PC-3 (cell line): ENCODE data around the gene CTNND2. TPM values are rescaled to one million over a fixed set of nuclear protein-coding genes. Genes with fewer than 3 reads are reported as not detected.
A peak's percentile ranks its signal among the peaks of the same experiment; 100 is the strongest.

Experiments used
- ATAC-seq: fragments of 200-7000 bp; cut with Tn5 transposase; 2 replicates; pipeline ENCODE4 v1.9.1; 2020; ENCODE audit warnings: mild to moderate bottlenecking, moderate library complexity
- BruUV-seq: library from RNA; stranded (reverse); fragments of 400-500 nt; replicated peaks from 2 replicates; lab custom pipeline; 2021; lab: Mats Ljungman, UMichigan
- CTCF ChIA-PET: fragments of 300-600 bp; sonication (Branson Sonifier 250); formaldehyde crosslinking; loops from one replicate; lab custom pipeline; 2022; ENCODE audit warnings: antibody characterized with exemption; lab: Charles Lee
- POLR2A ChIA-PET: fragments of 300-600 bp; sonication (Branson Sonifier 250); formaldehyde crosslinking; loops from one replicate; lab custom pipeline; 2022; ENCODE audit warnings: antibody characterized with exemption; ENCODE audit not compliant: unreplicated experiment; lab: Charles Lee
- DNase-seq: peaks from one replicate; pipeline ENCODE4 v3.0.0-alpha.2; 2015
- H2AFZ ChIP-seq: fragments of 300-600 bp; sonication (generic); 2 replicates; pipeline ENCODE4 v1.6.0; 2016; ENCODE audit warnings: antibody characterized with exemption, low read length
- H3F3A ChIP-seq: fragments of 300-600 bp; sonication (generic); one replicate; pipeline ENCODE4 v1.6.0; 2017; ENCODE audit warnings: antibody characterized with exemption, low read length, control low read depth, mild to moderate bottlenecking; ENCODE audit not compliant: unreplicated experiment
- H3K27ac ChIP-seq: fragments of 300-600 bp; sonication (generic); 2 replicates; pipeline ENCODE4 v1.5.1; 2016; ENCODE audit warnings: mild to moderate bottlenecking, low read length
- H3K27me3 ChIP-seq: fragments of 300-600 bp; sonication (generic); 2 replicates; pipeline ENCODE4 v1.6.1; 2016; ENCODE audit warnings: low read length, mixed read lengths
- H3K36me3 ChIP-seq: fragments of 300-600 bp; sonication (generic); 2 replicates; pipeline ENCODE4 v1.6.1; 2016; ENCODE audit warnings: low read depth, mixed run types, low read length, mixed read lengths
- H3K4me1 ChIP-seq: fragments of 300-600 bp; sonication (generic); 2 replicates; pipeline ENCODE4 v1.5.1; 2016; ENCODE audit warnings: low read length; ENCODE audit not compliant: insufficient read depth
- H3K4me2 ChIP-seq: fragments of 300-600 bp; sonication (generic); 2 replicates; pipeline ENCODE4 v1.6.0; 2016; ENCODE audit warnings: low read length
- H3K4me3 ChIP-seq: fragments of 300-600 bp; sonication (generic); 2 replicates; pipeline ENCODE4 v1.5.1; 2016; ENCODE audit warnings: mild to moderate bottlenecking, low read length, mixed read lengths
- H3K79me2 ChIP-seq: fragments of 300-600 bp; sonication (generic); 2 replicates; pipeline ENCODE4 v1.6.1; 2017; ENCODE audit warnings: low read length, mixed read lengths
- H3K9ac ChIP-seq: fragments of 300-600 bp; sonication (generic); 2 replicates; pipeline ENCODE4 v1.6.0; 2016; ENCODE audit warnings: mild to moderate bottlenecking, low read length
- H3K9me2 ChIP-seq: fragments of 300-600 bp; sonication (generic); replicated peaks from 2 replicates; pipeline ENCODE4 v1.6.1; 2016; ENCODE audit warnings: mixed run types, low read length, mixed read lengths
- H3K9me3 ChIP-seq: fragments of 300-600 bp; sonication (generic); 2 replicates; pipeline ENCODE4 v1.6.1; 2016; ENCODE audit warnings: low read length, mixed read lengths
- H4K20me1 ChIP-seq: fragments of 300-600 bp; sonication (generic); 2 replicates; pipeline ENCODE4 v1.6.1; 2016; ENCODE audit warnings: low read length, mixed read lengths
- EZH2 ChIP-seq: fragments of 300-600 bp; sonication (generic); IDR thresholded peaks from one replicate; pipeline ENCODE4 v1.6.1; 2017; ENCODE audit warnings: antibody characterized with exemption, mild to moderate bottlenecking, low read length; ENCODE audit not compliant: unreplicated experiment
- EZH2phosphoT487 ChIP-seq: fragments of 300-600 bp; sonication (generic); IDR thresholded peaks from 2 replicates; pipeline ENCODE4 v1.6.1; 2018; ENCODE audit warnings: mild to moderate bottlenecking, antibody characterized with exemption, low read length, borderline replicate concordance
- intact Hi-C: fragments of 100-400 bp; cut with micrococcal nuclease; formaldehyde crosslinking; loops from 2 replicates; pipeline ENCODE4 v1.9.0; 2023
- total RNA-seq: library from RNA; depleted of rRNA; stranded (reverse); fragments of >200 nt; gene quantifications from 2 replicates; pipeline ENCODE4 v1.2.3, GENCODE V29; 2014
- TF ChIP-seq, protein P1 (sequence below): fragments of 300-600 bp; sonication (generic); conservative IDR thresholded peaks from 2 replicates; pipeline ENCODE4 v1.5.1; 2017; ENCODE audit warnings: antibody characterized with exemption, low read depth, mild to moderate bottlenecking, low read length

CTNND2 gene
- total RNA-seq, 1 experiment from 2014 or later, result 1.8 TPM

DNA sequence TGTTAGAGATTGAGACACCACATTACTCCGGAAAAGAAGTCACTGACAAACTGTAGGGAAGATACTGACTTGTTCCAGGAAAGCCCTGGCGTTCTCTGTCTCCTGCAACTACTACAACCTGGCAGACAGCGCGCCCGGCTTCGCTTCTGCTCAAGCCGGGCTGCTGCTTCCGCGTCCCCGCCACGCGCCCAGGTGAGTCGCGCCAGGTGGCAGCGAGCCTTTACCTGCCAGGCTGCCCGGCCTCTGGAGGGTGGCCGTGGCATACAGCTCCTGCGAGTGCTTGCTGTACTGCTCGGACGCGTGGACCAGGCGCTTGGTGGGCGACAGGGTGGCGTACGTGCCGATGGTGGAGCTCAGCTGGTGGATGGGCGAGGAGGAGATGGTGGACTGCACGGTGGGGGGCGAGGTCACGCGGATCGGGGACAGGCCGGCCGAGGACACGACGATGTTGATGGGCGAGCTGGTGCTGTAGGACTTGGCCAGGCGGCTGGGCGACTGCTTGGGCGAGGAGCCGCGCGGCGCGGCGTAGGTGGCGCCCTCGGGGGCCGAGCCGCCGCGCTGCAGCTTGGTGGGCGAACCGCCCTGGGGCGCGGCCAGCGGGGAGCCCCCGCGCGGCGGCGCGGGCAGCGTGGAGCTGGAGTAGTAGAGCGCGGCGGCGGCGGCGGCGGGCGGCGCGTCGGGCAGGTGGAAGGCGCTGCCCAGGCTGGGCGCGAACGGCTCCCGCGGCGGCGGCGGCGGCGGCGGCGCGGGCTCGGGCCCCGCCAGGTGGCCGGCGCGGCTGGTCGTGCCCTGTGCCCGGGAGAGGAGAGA is 519.6 kb downstream of the CTNND2 start:
- ATAC-seq (peak; percentile 68), DNase-seq (peak; percentile 46)
- H3K4me2 ChIP-seq, result peak overlapping the region; percentile 93
- intact Hi-C loops, result loop anchor here (10.0 kb wide), 1 partner anchor 90 kb away; no protein-coding TSS in a partner anchor
- no peaks in the 10 kb centered on the region for H3K36me3 ChIP-seq
- peaks cover 13% of the 10 kb centered on the region for H3K4me1 ChIP-seq
- H3K79me2 ChIP-seq, result no peaks in the 10 kb centered on the region
- no peaks in the 10 kb centered on the region for H3K9me3 ChIP-seq
- BruUV-seq, result no TSS peak
- TF ChIP-seq EZH2 (peak; percentile 85), EZH2phosphoT487 (peak; percentile 69; the same call in 1 of the 2 replicates)
- TF ChIP-seq, protein P1, sequence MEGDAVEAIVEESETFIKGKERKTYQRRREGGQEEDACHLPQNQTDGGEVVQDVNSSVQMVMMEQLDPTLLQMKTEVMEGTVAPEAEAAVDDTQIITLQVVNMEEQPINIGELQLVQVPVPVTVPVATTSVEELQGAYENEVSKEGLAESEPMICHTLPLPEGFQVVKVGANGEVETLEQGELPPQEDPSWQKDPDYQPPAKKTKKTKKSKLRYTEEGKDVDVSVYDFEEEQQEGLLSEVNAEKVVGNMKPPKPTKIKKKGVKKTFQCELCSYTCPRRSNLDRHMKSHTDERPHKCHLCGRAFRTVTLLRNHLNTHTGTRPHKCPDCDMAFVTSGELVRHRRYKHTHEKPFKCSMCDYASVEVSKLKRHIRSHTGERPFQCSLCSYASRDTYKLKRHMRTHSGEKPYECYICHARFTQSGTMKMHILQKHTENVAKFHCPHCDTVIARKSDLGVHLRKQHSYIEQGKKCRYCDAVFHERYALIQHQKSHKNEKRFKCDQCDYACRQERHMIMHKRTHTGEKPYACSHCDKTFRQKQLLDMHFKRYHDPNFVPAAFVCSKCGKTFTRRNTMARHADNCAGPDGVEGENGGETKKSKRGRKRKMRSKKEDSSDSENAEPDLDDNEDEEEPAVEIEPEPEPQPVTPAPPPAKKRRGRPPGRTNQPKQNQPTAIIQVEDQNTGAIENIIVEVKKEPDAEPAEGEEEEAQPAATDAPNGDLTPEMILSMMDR, result 0 out of 2 replicates have a peak, but pooled peaks have one; percentile 16
- no peaks in the 10 kb centered on the region for H3K9me2 ChIP-seq
- POLR2A ChIA-PET, result no interaction called here
- H2AFZ ChIP-seq, result peak overlapping the region; percentile 82
- H3K4me3 ChIP-seq, result peak overlapping the region; percentile 68
- H3F3A ChIP-seq, result no peaks in the 10 kb centered on the region
- H3K27me3 ChIP-seq, result peaks cover 60% of the 10 kb centered on the region
- H3K9ac ChIP-seq, result no peak overlapping the region
- H3K27ac ChIP-seq, result no peak overlapping the region
- no peaks in the 10 kb centered on the region for H4K20me1 ChIP-seq
- CTCF ChIA-PET, result no interaction called here

DNA sequence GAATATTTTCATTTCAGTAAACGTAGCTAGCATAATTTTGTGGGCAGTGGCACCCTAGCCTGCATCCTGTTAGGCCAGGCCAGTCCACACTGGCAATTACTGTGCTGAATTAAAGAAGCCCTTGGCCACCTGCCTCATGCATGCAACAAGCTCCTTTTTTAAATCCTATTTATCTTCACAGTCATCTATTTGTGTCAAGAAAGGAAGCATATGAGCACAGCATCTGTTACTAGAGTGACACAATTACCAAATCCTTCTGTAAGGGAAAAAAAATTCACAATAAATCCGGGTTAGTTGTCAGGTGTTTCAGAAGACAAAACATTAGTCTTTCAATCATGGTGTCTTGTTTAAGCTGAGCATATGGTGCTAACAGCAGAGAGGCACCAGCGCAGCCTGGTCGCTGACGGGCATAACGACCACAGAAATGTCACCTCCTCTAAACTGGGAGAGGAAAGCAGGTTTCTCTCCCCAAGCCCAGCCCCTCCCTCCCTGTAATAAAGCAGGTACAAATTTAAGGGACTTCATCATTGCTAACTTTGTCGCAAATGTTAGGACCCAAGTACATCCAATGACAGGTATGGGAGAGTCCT is 520.6 kb downstream of the CTNND2 start:
- Histone ChIP-seq H4K20me1 (no peaks in the 10 kb centered on the region), H3K79me2 (no peaks in the 10 kb centered on the region), H3K9ac (no peak overlapping the region), H3K4me2 (no peak overlapping the region), H3K9me3 (no peaks in the 10 kb centered on the region), H3K36me3 (no peaks in the 10 kb centered on the region), H3K27me3 (peaks cover 59% of the 10 kb centered on the region), H2AFZ (no peak overlapping the region), H3K27ac (no peak overlapping the region), H3K4me1 (peaks cover 13% of the 10 kb centered on the region), H3K9me2 (no peaks in the 10 kb centered on the region), H3K4me3 (no peak overlapping the region), H3F3A (no peaks in the 10 kb centered on the region)
- TF ChIP-seq EZH2phosphoT487, result no peak
- TF ChIP-seq, protein P1, result no peak
- TF ChIP-seq EZH2, result no peak
- POLR2A ChIA-PET, result interaction anchor here (0.6 kb wide), 1 partner anchor 166 kb away, joined by 4 read pairs; no protein-coding TSS in a partner anchor
- CTCF ChIA-PET, result no interaction called here
- intact Hi-C loops, result loop anchor here (10.0 kb wide), 1 partner anchor 89 kb away; no protein-coding TSS in a partner anchor
- no peak for ATAC-seq
- no TSS peak for BruUV-seq
- no peak for DNase-seq
